GM23248 (cell line): Measurements from ENCODE around the gene NPC1L1. TPM values are rescaled to one million over a fixed set of nuclear protein-coding genes. Genes with fewer than 3 reads are reported as not detected.

Experiments
- DNase-seq: peaks from one replicate; pipeline ENCODE4 v3.0.0-alpha.2; 2015
- H2AFZ ChIP-seq: fragments of 200-600 bp; sonication (generic); 2 replicates; pipeline ENCODE4 v1.6.1; 2016; ENCODE audit warnings: antibody characterized with exemption
- H3F3A ChIP-seq: fragments of 200-600 bp; sonication (generic); 2 replicates; pipeline ENCODE4 v1.6.1; 2016; ENCODE audit warnings: mild to moderate bottlenecking, antibody characterized with exemption, mixed run types; ENCODE audit not compliant: insufficient read depth
- H3K27ac ChIP-seq: fragments of 200-600 bp; sonication (generic); 2 replicates; pipeline ENCODE4 v1.5.1; 2016; ENCODE audit warnings: mild to moderate bottlenecking
- H3K27me3 ChIP-seq: fragments of 200-600 bp; sonication (generic); replicated peaks from 2 replicates; pipeline ENCODE4 v1.6.1; 2016; ENCODE audit warnings: mild to moderate bottlenecking; ENCODE audit not compliant: insufficient read depth
- H3K36me3 ChIP-seq: fragments of 200-600 bp; sonication (generic); 2 replicates; pipeline ENCODE4 v1.6.1; 2016; ENCODE audit warnings: low read depth, mild to moderate bottlenecking
- H3K4me1 ChIP-seq: fragments of 200-600 bp; sonication (generic); 2 replicates; pipeline ENCODE4 v1.6.1; 2016; ENCODE audit warnings: mild to moderate bottlenecking; ENCODE audit not compliant: insufficient read depth
- H3K4me2 ChIP-seq: fragments of 200-600 bp; sonication (generic); one replicate; pipeline ENCODE4 v1.6.1; 2016; ENCODE audit warnings: mild to moderate bottlenecking; ENCODE audit not compliant: unreplicated experiment
- H3K4me3 ChIP-seq: fragments of 200-600 bp; sonication (generic); 2 replicates; pipeline ENCODE4 v1.5.1; 2016; ENCODE audit warnings: mild to moderate bottlenecking
- H3K79me2 ChIP-seq: fragments of 200-600 bp; sonication (generic); 2 replicates; pipeline ENCODE4 v1.6.1; 2016; ENCODE audit warnings: mild to moderate bottlenecking; ENCODE audit not compliant: insufficient read depth
- H3K9ac ChIP-seq: fragments of 200-600 bp; sonication (generic); 2 replicates; pipeline ENCODE4 v1.6.1; 2016; ENCODE audit warnings: mild to moderate bottlenecking
- H3K9me2 ChIP-seq: fragments of 200-600 bp; sonication (generic); 2 replicates; pipeline ENCODE4 v1.6.1; 2016; ENCODE audit warnings: mixed run types, mild to moderate bottlenecking, moderate library complexity; ENCODE audit not compliant: insufficient read depth
- H3K9me3 ChIP-seq: fragments of 200-600 bp; sonication (generic); one replicate; pipeline ENCODE4 v1.6.1; 2017; ENCODE audit warnings: low read depth
- H4K20me1 ChIP-seq: fragments of 200-600 bp; sonication (generic); 2 replicates; pipeline ENCODE4 v1.6.0; 2016; ENCODE audit not compliant: insufficient read depth
- EZH2 ChIP-seq: fragments of 200-600 bp; sonication (generic); IDR thresholded peaks from 2 replicates; pipeline ENCODE4 v1.6.1; 2018; ENCODE audit warnings: antibody characterized with exemption, mild to moderate bottlenecking; ENCODE audit not compliant: insufficient read depth, poor library complexity, severe bottlenecking
- EZH2phosphoT487 ChIP-seq: fragments of 200-600 bp; sonication (generic); IDR thresholded peaks from 2 replicates; pipeline ENCODE4 v1.6.1; 2018; ENCODE audit warnings: antibody characterized with exemption, moderate library complexity, mild to moderate bottlenecking, low read depth; ENCODE audit not compliant: insufficient read depth
- WGBS, 2 experiments: methylation state at CpG; one replicate each; pipeline ENCODE4 v1.1.6; 2015 to 2017; ENCODE audit warnings: low lambda C conversion rate in 2 of 2, low coverage in 1 of 2; ENCODE audit errors: missing lambda C conversion rate in 2 of 2; 5-methylcytosine and 5-hydroxymethylcytosine counted together
- in situ Hi-C: fragments of 300-500 bp; cut with MboI; formaldehyde crosslinking; loops from 2 replicates; pipeline ENCODE4 v1.15.0; 2020
- polyA plus RNA-seq: library from polyadenylated mRNA; unstranded; fragments of >200 nt; fragmentation: Nextera tagmentation; extraction: Ambion mirVana; gene quantifications from 2 replicates; pipeline ENCODE4 v1.2.1, GENCODE V29; 2016
- small RNA-seq: library from RNA; depleted of rRNA; stranded (forward); fragments of <200 nt; gene quantifications from one replicate; pipeline ENCODE3, GENCODE V24; 2014; ENCODE audit warnings: low read depth, low replicate concordance
- total RNA-seq: library from RNA; depleted of rRNA; stranded (reverse); fragments of >200 nt; shearing (Covaris generic); gene quantifications from 2 replicates; pipeline ENCODE4 v1.2.3, GENCODE V29; 2014; rRNA removed

NPC1L1 gene
- total and polyA plus RNA-seq, 2 experiments from 2014 or later = not detected

DNA sequence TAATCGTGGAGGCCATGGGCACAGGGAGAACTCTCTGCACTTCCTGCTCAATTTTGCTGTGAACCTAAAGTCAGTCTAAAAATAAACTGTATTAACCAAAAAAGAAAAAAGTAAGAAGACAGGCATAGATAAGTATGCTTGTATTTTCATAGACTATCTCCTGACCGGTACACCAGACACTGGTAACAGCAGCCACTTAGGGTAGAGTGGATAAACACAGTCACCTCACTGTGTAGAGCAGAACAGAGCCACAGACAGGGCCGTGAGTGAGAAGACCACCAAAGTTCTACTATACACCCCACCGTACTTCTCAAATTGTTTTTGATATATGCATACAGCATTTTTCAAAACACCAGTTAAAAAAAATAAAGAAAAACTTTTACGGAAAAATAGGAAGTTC, 75.6 kb downstream of the NPC1L1 start:
- no peaks in the 10 kb centered on the region for H4K20me1 ChIP-seq
- peaks cover 47% of the 10 kb centered on the region for H3K4me1 ChIP-seq
- DNase-seq = no peak
- H3F3A ChIP-seq = peaks cover 22% of the 10 kb centered on the region; the same call in 1 of the 2 replicates
- no peak overlapping the region for H2AFZ ChIP-seq
- H3K79me2 ChIP-seq = peaks cover 96% of the 10 kb centered on the region
- in situ Hi-C loops = no loop called here
- H3K27ac ChIP-seq = peak overlapping the region; percentile 48
- no peak for TF ChIP-seq EZH2
- TF ChIP-seq EZH2phosphoT487 = no peak
- H3K4me3 ChIP-seq = no peak overlapping the region
- H3K36me3 ChIP-seq = peaks cover 4% of the 10 kb centered on the region; the same call in 1 of the 2 replicates
- H3K27me3 ChIP-seq = no peaks in the 10 kb centered on the region
- H3K4me2 ChIP-seq = no peak overlapping the region
- H3K9me3 ChIP-seq = no peaks in the 10 kb centered on the region
- no peak overlapping the region for H3K9ac ChIP-seq
- H3K9me2 ChIP-seq = no peaks in the 10 kb centered on the region
- WGBS, 2 experiments = 95 to 97% methylated on average over 5 of the region's 5 CpGs

DNA sequence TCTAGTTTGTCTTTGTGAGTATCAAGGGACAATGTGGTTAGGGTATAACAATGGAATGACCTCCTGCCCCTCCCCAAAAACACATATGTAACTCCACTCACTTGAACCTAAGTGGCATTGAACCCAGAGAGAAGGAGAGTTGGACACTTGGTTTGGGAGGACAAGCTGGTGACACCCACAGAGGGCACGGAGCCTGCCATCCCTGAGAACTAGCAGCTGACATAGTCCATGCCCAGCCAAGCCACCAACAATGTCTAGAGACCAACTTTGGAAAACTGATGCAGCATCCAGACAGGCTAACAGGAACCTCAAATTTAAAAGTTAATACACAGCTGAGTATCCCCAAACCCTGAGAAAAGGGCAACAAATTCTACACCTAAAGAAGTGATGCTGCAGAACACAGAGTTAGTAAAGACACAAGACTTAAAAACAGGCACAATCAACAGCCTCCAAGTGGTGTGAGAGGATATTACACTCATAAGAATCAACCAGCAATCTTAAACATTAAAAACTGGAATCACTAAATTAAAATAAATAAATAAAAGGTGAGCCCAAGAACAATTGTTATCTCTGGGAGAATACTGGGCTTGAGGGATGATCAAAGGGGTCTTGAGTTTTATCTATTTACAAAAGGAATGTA, 77.8 kb downstream of the NPC1L1 start:
- peaks cover under 1% of the 10 kb centered on the region; the same call in 1 of the 2 replicates for H3F3A ChIP-seq
- 93 to 100% methylated on average over 1 of the region's 1 CpG for WGBS, 2 experiments
- no peak overlapping the region for H3K4me3 ChIP-seq
- no peaks in the 10 kb centered on the region for H4K20me1 ChIP-seq
- H3K9me3 ChIP-seq = no peaks in the 10 kb centered on the region
- H3K27me3 ChIP-seq = no peaks in the 10 kb centered on the region
- peaks cover under 1% of the 10 kb centered on the region; the same call in 1 of the 2 replicates for H3K36me3 ChIP-seq
- H3K4me2 ChIP-seq = no peak overlapping the region
- no peak overlapping the region for H2AFZ ChIP-seq
- no peaks in the 10 kb centered on the region for H3K9me2 ChIP-seq
- no peak overlapping the region for H3K27ac ChIP-seq
- H3K9ac ChIP-seq = no peak overlapping the region
- H3K79me2 ChIP-seq = peaks cover 96% of the 10 kb centered on the region
- TF ChIP-seq EZH2phosphoT487 = no peak
- TF ChIP-seq EZH2 = no peak
- in situ Hi-C loops = no loop called here
- DNase-seq = peak; percentile 32
- H3K4me1 ChIP-seq = peaks cover 26% of the 10 kb centered on the region

Small RNA genes lying within 50 kb of the gene (small RNA-seq; reads per million reads assigned to genes)
- not detected for gene RNU6-1097P

Other genes with a start within 250 kb of the NPC1L1 start
- 2.5 and 9.1 TPM in 2 replicates for gene CAMK2B, start 215.7 kb downstream of the NPC1L1 start, total RNA-seq
- gene CAMK2B, start 215.7 kb downstream of the NPC1L1 start, polyA plus RNA-seq = 0.78 and 0.79 TPM in 2 replicates
- 49.2 and 56.7 TPM in 2 replicates for gene NUDCD3, start 50.7 kb downstream of the NPC1L1 start, total RNA-seq
- 79.1 and 82.4 TPM in 2 replicates for gene NUDCD3, start 50.7 kb downstream of the NPC1L1 start, polyA plus RNA-seq
- gene DDX56, start 32.6 kb upstream of the NPC1L1 start, total RNA-seq = 54.3 and 70.5 TPM in 2 replicates
- gene DDX56, start 32.6 kb upstream of the NPC1L1 start, polyA plus RNA-seq = 65.1 and 68.6 TPM in 2 replicates
- gene TMED4, start 40.9 kb upstream of the NPC1L1 start, total RNA-seq = 174 and 201 TPM in 2 replicates
- gene TMED4, start 40.9 kb upstream of the NPC1L1 start, polyA plus RNA-seq = 78.2 and 86.0 TPM in 2 replicates
- gene OGDH, start 65.3 kb upstream of the NPC1L1 start, total RNA-seq = 75.3 and 77.4 TPM in 2 replicates
- gene OGDH, start 65.3 kb upstream of the NPC1L1 start, polyA plus RNA-seq = 31.4 and 35.3 TPM in 2 replicates
- gene ZMIZ2, start 207.5 kb upstream of the NPC1L1 start, total RNA-seq = 9.7 and 12.4 TPM in 2 replicates
- gene ZMIZ2, start 207.5 kb upstream of the NPC1L1 start, polyA plus RNA-seq = 6.1 and 7.8 TPM in 2 replicates